ENCODE measurements around the gene INPP4B. TPM values are rescaled to one million over a fixed set of nuclear protein-coding genes. Genes with fewer than 3 reads are reported as not detected.

The INPP4B gene
- polyA plus RNA-seq, 1 of the 3 experiments (the other 2 are of a cell fraction) = 0.08 TPM

GRCh38 chr4:142293536-142293935 lies 552.6 kb downstream of the INPP4B start:
- CTCF ChIA-PET = interaction anchor here (1.7 kb wide), 1 partner anchor 14 kb away, joined by 3 read pairs; no protein-coding TSS in a partner anchor
- Histone ChIP-seq H3F3A (replicated peaks; ENCODE audit: insufficient read depth) (no peaks in the 10 kb centered on the region), H3K4me3 (ENCODE audit: low read depth in 2 of 2, low read length in 1 of 2) (no peak overlapping the region), H3K9ac (no peak overlapping the region), H3K36me3 (replicated peaks in 1 of 2; ENCODE audit: control insufficient read depth in 1 of 2, insufficient read depth in 2 of 2, low read length in 1 of 2) (no peaks in the 10 kb centered on the region), H3K27me3 (ENCODE audit: insufficient read depth) (no peaks in the 10 kb centered on the region), H3K4me1 (ENCODE audit: control insufficient read depth in 1 of 2, insufficient read depth in 2 of 2, low read depth in 1 of 2, low read length in 1 of 2) (no peaks in the 10 kb centered on the region), H4K20me1 (ENCODE audit: insufficient read depth) (no peaks in the 10 kb centered on the region), H3K27ac (ENCODE audit: low read depth in 2 of 2, low read length in 1 of 2) (no peak overlapping the region), H3K9me2 (no peaks in the 10 kb centered on the region), H3K4me2 (no peak overlapping the region), H3K79me2 (ENCODE audit: insufficient read depth) (no peaks in the 10 kb centered on the region), H2AFZ (ENCODE audit: low read depth) (no peak overlapping the region), H3K9me3 (no peaks in the 10 kb centered on the region)
- 77% methylated on average over 4 of the region's 4 CpGs for WGBS (ENCODE audit: low lambda C conversion rate)
- POLR2A ChIA-PET = no interaction called here
- no peak for DNase-seq
- TF ChIP-seq ZBTB33 (IDR thresholded peaks at IDR 0.05; ENCODE audit: borderline replicate concordance, low read depth) (no peak), YY1 (IDR thresholded peaks at IDR 0.05; ENCODE audit: low read depth) (no peak)

GRCh38 chr4:142292231-142292630 lies 553.9 kb downstream of the INPP4B start:
- POLR2A ChIA-PET = no interaction called here
- 57% methylated on average over 2 of the region's 2 CpGs for WGBS (ENCODE audit: low lambda C conversion rate)
- TF ChIP-seq GABPA (IDR thresholded peaks at IDR 0.05; ENCODE audit: low read depth) (no peak), PBX3 (IDR thresholded peaks at IDR 0.05) (no peak), NFIC (IDR thresholded peaks at IDR 0.05; ENCODE audit: borderline replicate concordance) (no peak), FOXJ3 (CRISPR knock-in tag; IDR thresholded peaks at IDR 0.05) (no peak), USF2 (IDR thresholded peaks at IDR 0.05; ENCODE audit: borderline replicate concordance, low read depth, low read length) (no peak), USF1 (IDR thresholded peaks at IDR 0.05; ENCODE audit: borderline replicate concordance, low read depth) (no peak), FOSL2 (IDR thresholded peaks at IDR 0.05; ENCODE audit: borderline replicate concordance, low read depth) (no peak), IRF3 (IDR thresholded peaks at IDR 0.05; ENCODE audit: low read depth, low read length) (no peak), ZBTB33 (IDR thresholded peaks at IDR 0.05; ENCODE audit: borderline replicate concordance, low read depth) (no peak), MEF2A (IDR thresholded peaks at IDR 0.05; ENCODE audit: borderline replicate concordance, low read depth) (no peak), GATA2 (CRISPR knock-in tag; IDR thresholded peaks at IDR 0.05) (no peak), SIN3A (IDR thresholded peaks at IDR 0.05; ENCODE audit: borderline replicate concordance, low read depth, low read length) (no peak), RXRA (IDR thresholded peaks at IDR 0.05; ENCODE audit: borderline replicate concordance, low read depth) (no peak), POLR2AphosphoS5 (IDR thresholded peaks at IDR 0.05; ENCODE audit: low read depth, low read length) (no peak), CTCF (IDR thresholded peaks at IDR 0.05) (no peak), NRF1 (IDR thresholded peaks at IDR 0.05; ENCODE audit: low read depth, low read length) (no peak), FOXM1 (IDR thresholded peaks at IDR 0.05; ENCODE audit: low read depth) (no peak)

More at GRCh38 chr4:142292231-142292630, 553.9 kb downstream of the INPP4B start:
- no peaks in the 10 kb centered on the region for H3K36me3 ChIP-seq (replicated peaks in 1 of 2; ENCODE audit: control insufficient read depth in 1 of 2, insufficient read depth in 2 of 2, low read length in 1 of 2)
- no peak overlapping the region for H3K4me3 ChIP-seq (ENCODE audit: low read depth in 2 of 2, low read length in 1 of 2)
- H3K79me2 ChIP-seq (ENCODE audit: insufficient read depth) = no peaks in the 10 kb centered on the region
- no peak for DNase-seq
- no peaks in the 10 kb centered on the region for H4K20me1 ChIP-seq (ENCODE audit: insufficient read depth)
- H3K4me1 ChIP-seq (ENCODE audit: control insufficient read depth in 1 of 2, insufficient read depth in 2 of 2, low read depth in 1 of 2, low read length in 1 of 2) = no peaks in the 10 kb centered on the region
- CTCF ChIA-PET = interaction anchor here (0.7 to 1.7 kb wide), 3 partner anchors 9 to 15 kb away, joined by 3 to 4 read pairs (median 3); no protein-coding TSS in a partner anchor
- no peak overlapping the region for H3K4me2 ChIP-seq
- H3K9me2 ChIP-seq = no peaks in the 10 kb centered on the region
- no peaks in the 10 kb centered on the region for H3F3A ChIP-seq (replicated peaks; ENCODE audit: insufficient read depth)
- H3K9ac ChIP-seq = no peak overlapping the region
- H2AFZ ChIP-seq (ENCODE audit: low read depth) = no peak overlapping the region
- H3K27me3 ChIP-seq (ENCODE audit: insufficient read depth) = no peaks in the 10 kb centered on the region
- no peaks in the 10 kb centered on the region for H3K9me3 ChIP-seq
- H3K27ac ChIP-seq (ENCODE audit: low read depth in 2 of 2, low read length in 1 of 2) = no peak overlapping the region
